H1 (cell line): ENCODE data around the gene CHD3. TPM values are rescaled to one million over a fixed set of nuclear protein-coding genes. Genes with fewer than 3 reads are reported as not detected.

Experiments
- ATF3 ChIP-seq: IDR thresholded peaks from 2 replicates; pipeline ENCODE4 v1.6.1; 2011; ENCODE audit warnings: low read depth, mild to moderate bottlenecking, low read length; ENCODE audit not compliant: insufficient read depth
- GABPA ChIP-seq: IDR thresholded peaks from 2 replicates; pipeline ENCODE4 v1.6.1; 2011; ENCODE audit warnings: mild to moderate bottlenecking, low read length, moderate library complexity, borderline replicate concordance; ENCODE audit not compliant: insufficient read depth
- HDAC6 ChIP-seq: IDR thresholded peaks from one replicate; pipeline ENCODE4 v1.7.1; 2012; ENCODE audit warnings: low read depth, mild to moderate bottlenecking, inconsistent platforms, low read length, moderate library complexity
- KDM5A ChIP-seq: fragments of 200-600 bp; IDR thresholded peaks from 2 replicates; pipeline ENCODE4 v1.7.1; 2012; ENCODE audit warnings: mild to moderate bottlenecking, low read length, inconsistent platforms, mixed read lengths
- PHF8 ChIP-seq: fragments of 200-600 bp; sonication (generic); conservative IDR thresholded peaks from 2 replicates; pipeline ENCODE4 v1.7.1; 2012; ENCODE audit warnings: low read depth, mild to moderate bottlenecking, inconsistent platforms, low read length, moderate library complexity
- POLR2A ChIP-seq, 2 experiments: IDR thresholded peaks; 1 replicate in 1 of 2; 2 replicates in 1 of 2; pipeline ENCODE4 v1.6.1; 2011; ENCODE audit warnings: low read depth in 2 of 2, low read length in 2 of 2, mild to moderate bottlenecking in 2 of 2; ENCODE audit errors: control extremely low read depth in 1 of 2
- RNF2 ChIP-seq: fragments of 200-900, 300-1000 bp; sonication (generic); IDR thresholded peaks from 2 replicates; pipeline ENCODE4 v1.7.1; 2016; ENCODE audit warnings: borderline replicate concordance, low read depth, mild to moderate bottlenecking, antibody characterized with exemption, low read length; ENCODE audit not compliant: poor library complexity, severe bottlenecking; ENCODE audit errors: missing control alignments
- SAP30 ChIP-seq: fragments of 300-600 bp; sonication (generic); IDR thresholded peaks from 2 replicates; pipeline ENCODE4 v1.7.1; 2012; ENCODE audit warnings: low read length, moderate library complexity, mild to moderate bottlenecking, inconsistent platforms; ENCODE audit not compliant: insufficient read depth, insufficient replicate concordance
- SIN3A ChIP-seq, 2 experiments: IDR thresholded peaks in 1 of 2; conservative IDR thresholded peaks in 1 of 2; 2 replicates each; pipeline ENCODE4 v1.6.1; 2011 to 2012; ENCODE audit warnings: low read length in 2 of 2, improper control_type of control experiment in 1 of 2, low read depth in 1 of 2, mild to moderate bottlenecking in 1 of 2
- SIX5 ChIP-seq: IDR thresholded peaks from 2 replicates; pipeline ENCODE4 v1.6.1; 2011; ENCODE audit warnings: mild to moderate bottlenecking, low read depth, low read length
- SUZ12 ChIP-seq: fragments of 200-600 bp; sonication (generic); IDR thresholded peaks from 2 replicates; pipeline ENCODE4 v1.6.1; 2012; ENCODE audit warnings: mild to moderate bottlenecking, inconsistent platforms, low read length, moderate library complexity, mixed read lengths
- TBP ChIP-seq: IDR thresholded peaks from 2 replicates; pipeline ENCODE4 v1.6.1; 2011; ENCODE audit warnings: low read depth, low read length, improper control_type of control experiment
- ZNF274 ChIP-seq: IDR thresholded peaks from 2 replicates; pipeline ENCODE4 v1.7.0; 2012; ENCODE audit warnings: low read length, borderline replicate concordance; ENCODE audit errors: extremely low read depth
- polyA plus RNA-seq, 7 experiments: library from polyadenylated mRNA; depleted of rRNA in 3 of 7; stranded (reverse) in 5 of 7; unstranded in 2 of 7; fragments of >200 nt in 5 of 7; fragments of 200-250 nt in 2 of 7; gene quantifications; 1 replicate in 5 of 7; 2 replicates in 1 of 7; 4 replicates in 1 of 7; pipeline versions ENCODE4 v1.2.1 to v1.2.3, GENCODE V29; 2011 to 2013; ENCODE audit warnings: missing spikeins in 2 of 7, mixed read lengths in 2 of 7
- total RNA-seq: library from RNA; stranded (reverse); fragmentation: NEBNext Ultra II Directional; extraction: Animal tissue kit (Norgen Biotek cat#: 25700); gene quantifications from 2 replicates; pipeline ENCODE4 v1.2.1, GENCODE V29; 2021

Gene CHD3
- total and polyA plus RNA-seq, 2 of the 8 experiments (the other 6 are each of a cell fraction or from before 2014, with no cell fraction given) = 12.3 to 12.9 TPM

GRCh38 chr17:7931709-7932482 lies 43.3 kb downstream of the CHD3 start, which contains the start of the genes CNTROB and TRAPPC1 (continued):
- peak; percentile 34 for TF ChIP-seq SAP30
- TF ChIP-seq POLR2A (IDR thresholded peaks at IDR 0.05; ENCODE audit: control extremely low read depth in 1 of 2, low read depth in 2 of 2, low read length in 2 of 2) = no peak
- peak in 1 of 2 experiments; percentile 56; a peak in 2 of 4 replicates for TF ChIP-seq SIN3A (conservative IDR thresholded peaks at IDR 0.05 in 1 of 2, IDR thresholded peaks at IDR 0.05 in 1 of 2; ENCODE audit: low read depth in 1 of 2, low read length in 2 of 2)
- peak; percentile 78 for TF ChIP-seq PHF8
- TF ChIP-seq ATF3 = no peak
- no peak; the same call in 1 of the 2 replicates for TF ChIP-seq KDM5A
- no peak for TF ChIP-seq SUZ12
- TF ChIP-seq ZNF274 = no peak
- TF ChIP-seq HDAC6 = no peak
- no peak for TF ChIP-seq SIX5
- peak; percentile 85; the same call in 1 of the 2 replicates for TF ChIP-seq GABPA
- TF ChIP-seq TBP = no peak
- no peak for TF ChIP-seq RNF2
